NCI-H446 (cell line): ENCODE data around the gene PLSCR5.
A peak's percentile ranks its signal among the peaks of the same experiment; 100 is the strongest.

ENCODE experiments used
- DNase-seq, 2 experiments: peaks; one replicate each; lab custom pipeline; 2025; lab: John Stamatoyannopoulos, UW

PLSCR5 gene

DNA sequence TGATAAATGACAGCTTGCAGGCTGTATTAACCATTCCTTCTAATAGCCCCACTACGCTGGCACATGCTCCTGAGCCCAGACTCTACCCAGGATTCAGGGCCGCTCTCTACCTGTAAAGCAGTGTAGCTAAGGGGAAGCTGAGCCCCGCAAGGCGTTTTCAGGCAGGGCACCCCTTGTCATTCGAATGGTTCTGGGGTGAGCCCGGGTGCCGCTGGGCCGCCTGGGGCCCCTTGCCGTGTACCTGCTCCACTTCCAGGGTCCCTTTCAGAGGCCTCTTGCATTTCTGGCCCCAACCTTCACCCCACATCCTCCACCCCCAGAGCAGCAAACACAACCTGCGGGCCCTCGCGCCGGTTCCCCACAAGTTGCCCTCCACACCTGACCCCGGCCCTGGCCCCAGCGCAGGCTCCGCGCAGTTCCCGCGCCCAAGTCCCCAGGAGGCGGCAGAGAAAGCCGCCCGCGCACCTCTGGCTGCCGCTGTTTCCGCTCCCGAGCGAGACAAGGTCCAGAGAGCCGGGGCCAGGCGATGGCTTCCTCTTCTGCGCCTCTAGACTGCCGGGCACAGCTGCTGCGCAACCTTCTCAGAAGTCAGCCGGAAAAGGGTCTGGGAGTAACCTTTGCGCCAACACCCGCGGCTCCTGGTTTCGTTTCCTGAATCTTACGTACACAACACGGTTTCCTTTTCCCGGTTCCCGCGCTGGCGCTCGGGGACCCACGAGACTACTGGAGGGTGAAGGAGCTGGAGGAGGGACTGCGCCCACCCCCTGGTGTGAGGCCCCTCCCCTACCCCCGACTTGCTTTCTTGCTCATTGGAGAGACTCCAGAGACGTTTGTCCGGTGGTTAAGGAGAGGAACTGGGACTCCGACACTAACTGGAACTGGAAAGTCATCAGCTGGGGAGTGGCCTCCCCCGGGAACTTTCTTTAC lies 60.9 kb downstream of the PLSCR5 start, which contains the start of gene PLSCR1:
TSS of gene PLSCR1 (minus strand) at position 606 of the 927 bp plus-strand sequence. CDS start 8,055 bp downstream, outside the sequence.
- peak; percentile 8 to 65 for DNase-seq

DNA sequence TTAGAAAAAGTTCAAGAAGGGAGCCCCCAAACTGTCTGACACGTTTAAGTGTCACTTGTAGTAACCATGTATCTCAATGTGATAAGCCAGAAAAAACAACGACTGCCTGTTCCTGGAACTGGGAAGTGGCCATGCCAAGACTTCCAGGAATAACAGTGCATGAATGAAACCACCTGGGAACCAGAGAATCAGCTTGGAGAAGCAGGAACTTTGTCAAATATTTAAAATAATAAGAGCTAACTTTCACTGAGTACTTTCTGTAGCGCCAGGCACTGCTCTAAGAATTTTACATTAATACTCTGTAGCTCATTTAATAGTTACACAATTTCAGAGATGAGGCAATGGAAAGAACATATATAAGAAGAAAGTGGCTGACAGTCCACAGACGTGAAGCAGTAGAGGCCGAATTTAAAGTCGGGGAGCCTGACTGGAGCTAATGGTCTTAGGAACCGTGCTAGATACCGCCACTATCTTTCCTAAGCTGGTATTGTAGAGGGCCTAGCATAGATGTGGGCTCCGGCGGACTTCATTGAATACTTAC lies 61.6 kb downstream of the PLSCR5 start:
- DNase-seq: no peak

DNA sequence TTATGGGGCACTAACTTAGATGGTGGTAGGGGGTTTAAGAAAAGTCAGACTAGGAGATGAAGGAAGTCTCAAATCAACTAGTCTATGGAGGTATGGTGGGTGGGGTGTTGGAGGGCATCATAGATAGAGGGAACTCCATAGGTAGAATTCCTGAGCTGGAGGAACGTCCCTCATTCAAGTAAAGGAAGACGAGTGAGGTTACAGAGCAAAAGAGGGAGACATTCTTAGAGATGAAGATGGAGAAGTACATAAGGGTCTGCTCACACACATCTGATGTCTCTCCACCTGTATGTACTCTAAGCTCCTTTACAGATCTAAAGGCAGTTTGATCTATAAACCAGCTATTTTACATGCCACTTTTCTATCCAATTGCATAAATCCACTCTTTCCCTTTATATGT lies 62.2 kb downstream of the PLSCR5 start:
- DNase-seq: no peak

DNA sequence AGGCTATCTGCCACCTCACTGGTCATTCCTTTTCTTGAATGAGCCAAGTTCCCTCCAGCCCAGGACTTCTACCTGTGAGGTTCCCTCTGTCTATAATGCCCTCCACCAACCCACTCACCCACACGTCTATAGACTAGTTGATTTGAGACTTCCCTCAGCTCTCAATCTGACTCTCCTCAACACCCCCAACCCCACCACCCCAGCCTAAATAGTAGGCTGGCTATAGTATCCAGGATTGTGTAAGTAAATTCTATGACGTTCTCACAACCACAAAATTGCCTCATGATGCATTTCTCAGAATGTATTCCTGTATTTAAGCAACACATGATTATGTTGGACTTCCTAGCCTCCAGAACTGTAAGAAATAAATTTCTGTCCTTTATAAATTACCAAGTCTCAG lies 63.0 kb downstream of the PLSCR5 start:
- DNase-seq: no peak

DNA sequence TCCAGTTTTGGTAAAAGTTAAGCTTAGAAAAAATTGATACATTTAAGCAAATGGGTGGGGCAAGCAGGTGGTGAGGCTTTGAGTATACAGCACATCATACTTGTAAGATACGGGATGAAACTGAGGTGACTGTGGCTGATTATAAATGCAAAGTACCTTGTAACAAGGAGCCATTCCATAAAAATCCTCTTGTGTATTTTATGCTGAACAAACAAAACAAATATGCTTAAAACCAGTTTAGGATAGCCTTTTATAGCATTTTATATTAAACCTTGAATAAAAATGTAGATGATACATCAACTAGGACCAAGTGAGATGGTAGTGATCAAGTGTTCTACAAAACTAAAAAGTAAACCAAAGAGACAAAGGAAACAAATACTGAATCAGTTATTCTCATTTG lies 64.2 kb downstream of the PLSCR5 start:
- DNase-seq: no peak

DNA sequence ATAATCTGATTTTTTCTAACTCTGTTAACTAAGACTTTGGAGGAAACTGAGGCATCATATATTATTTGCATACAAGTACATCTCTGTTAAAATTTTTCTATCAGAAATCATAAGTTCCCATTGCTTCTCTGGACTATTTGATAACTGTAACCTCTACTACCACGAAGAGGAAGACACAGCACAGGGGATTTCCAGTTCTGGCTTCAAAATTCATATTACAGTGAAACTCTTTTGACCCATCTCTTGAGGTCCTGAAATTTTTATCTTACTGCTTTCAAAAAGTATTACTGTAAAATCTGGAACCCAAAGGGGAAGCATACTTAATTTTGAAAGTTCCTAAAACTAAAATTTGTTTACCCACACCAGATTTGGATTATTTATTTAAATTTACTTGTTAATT lies 64.9 kb downstream of the PLSCR5 start:
- DNase-seq: no peak

DNA sequence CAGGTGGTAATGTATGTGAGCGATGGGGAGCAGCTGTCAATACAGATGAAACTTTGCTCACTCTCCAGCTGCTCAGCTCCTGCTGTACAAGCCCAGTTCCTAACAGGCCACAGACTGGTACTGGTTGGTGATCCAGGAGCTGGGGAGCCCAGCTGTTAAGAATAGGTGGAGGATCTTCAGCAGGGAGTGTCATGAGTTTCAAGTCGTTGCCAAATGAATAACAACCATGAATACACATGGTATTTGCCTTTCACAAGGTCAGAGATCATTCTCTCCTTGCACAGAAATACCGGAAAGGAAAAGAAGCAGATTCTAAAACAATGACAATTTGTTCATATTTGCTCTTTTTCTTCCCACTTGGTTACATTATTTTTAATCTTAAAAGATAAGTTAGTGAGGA lies 65.8 kb downstream of the PLSCR5 start:
- DNase-seq: no peak

DNA sequence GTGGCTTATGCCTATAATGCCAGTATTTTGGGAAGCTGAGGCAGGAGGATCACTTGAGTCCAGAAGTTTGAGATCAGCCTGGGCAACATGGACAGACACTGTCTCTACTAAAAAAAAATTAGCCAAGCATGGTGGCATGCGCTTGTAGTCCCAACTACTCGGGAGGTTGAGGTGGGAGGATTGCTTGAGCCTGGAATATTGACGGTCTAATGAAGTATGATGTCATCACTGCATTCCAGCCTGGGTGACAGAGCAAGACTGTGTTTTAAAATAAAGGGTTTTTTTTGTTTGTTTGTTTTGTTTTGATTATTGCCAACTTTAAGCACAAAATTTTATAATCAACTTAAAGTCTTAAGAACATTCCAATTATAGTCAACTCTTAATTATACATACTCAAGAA lies 67.5 kb downstream of the PLSCR5 start:
- no peak for DNase-seq

DNA sequence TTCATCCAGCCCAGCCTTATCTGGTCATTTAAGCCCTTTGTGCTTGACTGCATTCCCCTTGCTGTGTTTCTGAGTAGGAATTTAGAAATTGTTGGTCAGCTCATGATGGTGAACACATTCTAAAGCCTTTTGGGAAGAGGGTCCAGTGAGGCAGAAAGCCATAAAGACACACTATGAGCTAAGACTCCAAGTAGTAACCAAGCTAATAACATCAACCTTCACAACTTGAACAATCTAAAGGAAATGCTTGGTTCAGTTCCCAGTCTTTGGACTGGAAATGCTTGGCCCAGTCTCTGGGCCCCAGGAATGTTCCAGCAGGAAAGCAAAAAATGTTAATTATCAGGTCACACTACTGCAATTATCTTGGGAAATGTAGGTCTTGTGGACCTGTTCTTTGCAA lies 68.5 kb downstream of the PLSCR5 start:
- DNase-seq: no peak
